HCT116 (cell line): Measurements from ENCODE around the gene TBPL1. TPM values are rescaled to one million over a fixed set of nuclear protein-coding genes. Genes with fewer than 3 reads are reported as not detected.

ENCODE experiments used
- ATAC-seq: fragments of 200-7000 bp; cut with Tn5 transposase; 2 replicates; pipeline ENCODE4 v1.9.1; 2020; ENCODE audit warnings: mild to moderate bottlenecking, moderate library complexity
- BruUV-seq: library from RNA; stranded (reverse); fragments of 400-500 nt; replicated peaks from 2 replicates; lab custom pipeline; 2021; lab: Mats Ljungman, UMichigan
- CTCF ChIA-PET: fragments of 300-600 bp; sonication (Branson Sonifier 250); formaldehyde crosslinking; loops from one replicate; lab custom pipeline; 2021; ENCODE audit warnings: antibody characterized with exemption; lab: Charles Lee
- POLR2A ChIA-PET: fragments of 300-600, 350-600 bp; sonication (Branson Sonifier 250); formaldehyde crosslinking; loops from one replicate; lab custom pipeline; 2021; ENCODE audit warnings: antibody characterized with exemption; lab: Charles Lee
- RAD21 ChIA-PET, 2 experiments: fragments of 300-600 bp; sonication (Branson Sonifier 250); formaldehyde crosslinking; loops; one replicate each; lab custom pipeline; 2023; ENCODE audit warnings: low total read pairs in 2 of 2; ENCODE audit not compliant: uncharacterized antibody in 2 of 2, unreplicated experiment in 2 of 2, low non-redundant PET in 1 of 2; lab: Charles Lee
- DNase-seq: peaks from one replicate; pipeline ENCODE4 v3.0.0-alpha.2; 2010; ENCODE audit warnings: low read depth, low spot score
- H2AFZ ChIP-seq: fragments of 200-600 bp; shearing (Covaris generic), sonication (generic); 2 replicates; pipeline ENCODE4 v1.6.1; 2017; ENCODE audit warnings: low read depth, mixed run types, mixed read lengths, antibody characterized with exemption, low read length; ENCODE audit not compliant: poor library complexity, severe bottlenecking
- H3K27ac ChIP-seq: 2 replicates; pipeline ENCODE4 v1.5.1; 2012; ENCODE audit warnings: low read depth, low read length
- H3K27me3 ChIP-seq: fragments of 200-600 bp; sonication (generic); 2 replicates; pipeline ENCODE4 v1.6.1; 2016; ENCODE audit warnings: mixed run types, low read length, mixed read lengths; ENCODE audit not compliant: insufficient read depth
- H3K36me3 ChIP-seq, 2 experiments: fragments of 200-500 bp in 1 of 2; fragments of 200-600 bp in 1 of 2; sonication (Bioruptor generic) in 1 of 2; sonication (generic) in 1 of 2; 2 replicates each; pipeline versions ENCODE4 v1.5.1 to v1.6.1; 2014 to 2016; ENCODE audit warnings: low read length in 2 of 2, inconsistent platforms in 1 of 2, mixed read lengths in 1 of 2, mixed run types in 1 of 2; ENCODE audit not compliant: insufficient read depth in 2 of 2, control insufficient read depth in 1 of 2
- H3K4me1 ChIP-seq, 2 experiments: fragments of 200-600 bp in 1 of 2; sonication (generic) in 1 of 2; 2 replicates each; pipeline versions ENCODE4 v1.5.1 to v1.6.1; 2012 to 2017; ENCODE audit warnings: low read length in 2 of 2, inconsistent platforms in 1 of 2, mild to moderate bottlenecking in 1 of 2, mixed read lengths in 1 of 2, mixed run types in 1 of 2, moderate library complexity in 1 of 2; ENCODE audit not compliant: insufficient read depth in 2 of 2, control insufficient read depth in 1 of 2
- H3K4me2 ChIP-seq: fragments of 200-600 bp; sonication (generic); 2 replicates; pipeline ENCODE4 v1.6.1; 2017; ENCODE audit warnings: mixed run types, low read length, mixed read lengths
- H3K4me3 ChIP-seq, 2 experiments: fragments of 200-600 bp in 1 of 2; sonication (generic) in 1 of 2; replicated peaks in 1 of 2; 2 replicates each; pipeline ENCODE4 v1.5.1; 2011 to 2016; ENCODE audit warnings: low read length in 2 of 2, control low read depth in 1 of 2, low read depth in 1 of 2, mild to moderate bottlenecking in 1 of 2, mixed read lengths in 1 of 2, mixed run types in 1 of 2
- H3K79me2 ChIP-seq: fragments of 200-600 bp; sonication (generic); 2 replicates; pipeline ENCODE4 v1.6.1; 2017; ENCODE audit warnings: mild to moderate bottlenecking, mixed run types, low read length, moderate library complexity, mixed read lengths; ENCODE audit not compliant: insufficient read depth
- H3K9ac ChIP-seq: fragments of 200-600 bp; sonication (generic); 2 replicates; pipeline ENCODE4 v1.6.1; 2016; ENCODE audit warnings: low read length, mixed read lengths
- H3K9me2 ChIP-seq: fragments of 200-600 bp; sonication (generic), shearing (Covaris generic); 2 replicates; pipeline ENCODE4 v1.6.1; 2017; ENCODE audit warnings: mixed run types, mild to moderate bottlenecking, moderate library complexity; ENCODE audit not compliant: insufficient read depth
- H3K9me3 ChIP-seq, 2 experiments: fragments of 200-500 bp in 1 of 2; fragments of 200-600 bp in 1 of 2; sonication (Bioruptor generic) in 1 of 2; sonication (generic) in 1 of 2; 2 replicates each; pipeline ENCODE4 v1.6.1; 2014 to 2017; ENCODE audit warnings: low read length in 2 of 2, mixed read lengths in 2 of 2, inconsistent platforms in 1 of 2, low read depth in 1 of 2, mild to moderate bottlenecking in 1 of 2, mixed run types in 1 of 2, moderate library complexity in 1 of 2; ENCODE audit not compliant: control insufficient read depth in 1 of 2, insufficient read depth in 1 of 2
- H4K20me1 ChIP-seq: fragments of 200-600 bp; sonication (generic), shearing (Covaris generic); 2 replicates; pipeline ENCODE4 v1.6.1; 2017; ENCODE audit warnings: mixed run types, mild to moderate bottlenecking, moderate library complexity; ENCODE audit not compliant: insufficient read depth
- CBX3 ChIP-seq: IDR thresholded peaks from 2 replicates; pipeline ENCODE4 v1.6.1; 2012; ENCODE audit warnings: low read depth
- CEBPB ChIP-seq: IDR thresholded peaks from 2 replicates; pipeline ENCODE4 v1.6.1; 2012; ENCODE audit warnings: low read depth
- CTCF ChIP-seq, 3 experiments: fragments of 200-600 bp in 1 of 3; sonication (generic) in 1 of 3; IDR thresholded peaks in 2 of 3; conservative IDR thresholded peaks in 1 of 3; 2 replicates each; pipeline ENCODE4 v1.5.1; 2012 to 2017; ENCODE audit warnings: low read depth in 2 of 3, low read length in 2 of 3, antibody characterized with exemption in 1 of 3, borderline replicate concordance in 1 of 3, control low read depth in 1 of 3, mild to moderate bottlenecking in 1 of 3, mixed read lengths in 1 of 3, mixed run types in 1 of 3, moderate library complexity in 1 of 3; ENCODE audit not compliant: insufficient read depth in 1 of 3
- EGR1 ChIP-seq: IDR thresholded peaks from 2 replicates; pipeline ENCODE4 v1.6.1; 2012; ENCODE audit warnings: low read depth
- ELF1 ChIP-seq: IDR thresholded peaks from 2 replicates; pipeline ENCODE4 v1.6.1; 2012; ENCODE audit warnings: low read depth, borderline replicate concordance
- EZH2phosphoT487 ChIP-seq: fragments of 200-600 bp; IDR thresholded peaks from 2 replicates; pipeline ENCODE4 v1.6.1; 2018; ENCODE audit warnings: antibody characterized with exemption, borderline replicate concordance
- FOSL1 ChIP-seq: IDR thresholded peaks from 2 replicates; pipeline ENCODE4 v1.6.1; 2012; ENCODE audit warnings: low read depth
- JUND ChIP-seq: IDR thresholded peaks from 2 replicates; pipeline ENCODE4 v1.6.1; 2012
- MAX ChIP-seq: IDR thresholded peaks from 2 replicates; pipeline ENCODE4 v1.6.1; 2012
- POLR2A ChIP-seq: IDR thresholded peaks from 2 replicates; pipeline ENCODE4 v1.7.0; 2011; ENCODE audit warnings: borderline replicate concordance; ENCODE audit not compliant: insufficient read depth, insufficient read length; ENCODE audit errors: extremely low read depth
- SIN3A ChIP-seq: IDR thresholded peaks from 2 replicates; pipeline ENCODE4 v1.6.1; 2012; ENCODE audit warnings: low read depth
- SRF ChIP-seq: IDR thresholded peaks from 2 replicates; pipeline ENCODE4 v1.6.1; 2012; ENCODE audit warnings: low read depth
- ZBTB33 ChIP-seq: IDR thresholded peaks from 2 replicates; pipeline ENCODE4 v1.6.1; 2011; ENCODE audit warnings: mild to moderate bottlenecking, low read length, moderate library complexity; ENCODE audit not compliant: insufficient replicate concordance; ENCODE audit errors: extremely low read depth
- ZNF274 ChIP-seq: fragments of 200-500 bp; sonication (Bioruptor generic); IDR thresholded peaks from 2 replicates; pipeline ENCODE4 v1.6.1; 2014; ENCODE audit warnings: mild to moderate bottlenecking, low read depth, low read length, inconsistent platforms
- intact Hi-C: fragments of 100-400 bp; cut with micrococcal nuclease; formaldehyde crosslinking; loops from 2 replicates; pipeline ENCODE4 v1.10.0; 2022
- total RNA-seq: library from RNA; stranded (reverse); gene quantifications from one replicate; pipeline ENCODE4 v1.2.1, GENCODE V29; 2021; ENCODE audit not compliant: unreplicated experiment

TBPL1 gene
- total RNA-seq, 1 experiment from 2014 or later, result 34.9 TPM

GRCh38 chr6:133965817-133966360, 12.9 kb downstream of the TBPL1 start:
- no peak overlapping the region for H3K4me2 ChIP-seq
- H3K27ac ChIP-seq, result no peak overlapping the region
- H4K20me1 ChIP-seq, result no peaks in the 10 kb centered on the region; the same call in 1 of the 2 replicates
- TF ChIP-seq EGR1 (no peak), EZH2phosphoT487 (no peak), CEBPB (no peak), POLR2A (no peak), SRF (no peak), JUND (no peak), CBX3 (no peak), SIN3A (no peak), ZNF274 (no peak), ZBTB33 (no peak), CTCF (IDR thresholded peaks at IDR 0.05 in 2 of 3, conservative IDR thresholded peaks at IDR 0.05 in 1 of 3; ENCODE audit: borderline replicate concordance in 1 of 3, insufficient read depth in 1 of 3, low read depth in 2 of 3, low read length in 2 of 3) (no peak), MAX (no peak), FOSL1 (no peak), ELF1 (no peak)
- no peaks in the 10 kb centered on the region for H3K9me3 ChIP-seq
- H3K4me3 ChIP-seq, result no peak overlapping the region
- no peaks in the 10 kb centered on the region for H3K36me3 ChIP-seq
- peaks cover 11 to 20% of the 10 kb centered on the region in 2 experiments for H3K4me1 ChIP-seq
- no peaks in the 10 kb centered on the region for H3K9me2 ChIP-seq
- peaks cover 86% of the 10 kb centered on the region for H3K79me2 ChIP-seq
- no peaks in the 10 kb centered on the region for H3K27me3 ChIP-seq
- no peak overlapping the region for H2AFZ ChIP-seq
- intact Hi-C loops, result no loop called here
- RAD21 ChIA-PET, result no interaction called here
- no peak for ATAC-seq
- no peak for DNase-seq
- BruUV-seq, result no TSS peak
- no peak overlapping the region for H3K9ac ChIP-seq
- POLR2A ChIA-PET, result no interaction called here
- CTCF ChIA-PET, result interaction anchor here (0.6 to 1.8 kb wide), 2 partner anchors 131 to 1144 kb away, joined by 3 to 4 read pairs; no protein-coding TSS in a partner anchor
